Sigmoid colon (tissue), 3 donors: Measurements from ENCODE around the gene SLC9A5.

Source experiments
- POLR2A ChIP-seq, 2 donors: fragments of 450-650 bp; IDR thresholded peaks; one replicate each; pipeline ENCODE4 v1.6.1; 2016; ENCODE audit warnings: antibody characterized with exemption in 2 of 2, mild to moderate bottlenecking in 2 of 2, moderate library complexity in 2 of 2
- TF ChIP-seq, protein P1 (sequence below), 4 experiments: fragments of 450-650 bp in 3 of 4; fragments of 200-600 bp in 1 of 4; IDR thresholded peaks; one replicate each; pipeline ENCODE4 v1.5.1; 2016 to 2019; ENCODE audit warnings: antibody characterized with exemption in 4 of 4, mild to moderate bottlenecking in 3 of 4, moderate library complexity in 2 of 4

- no peak for TF ChIP-seq POLR2A (IDR thresholded peaks at IDR 0.05)
- TF ChIP-seq, protein P1, sequence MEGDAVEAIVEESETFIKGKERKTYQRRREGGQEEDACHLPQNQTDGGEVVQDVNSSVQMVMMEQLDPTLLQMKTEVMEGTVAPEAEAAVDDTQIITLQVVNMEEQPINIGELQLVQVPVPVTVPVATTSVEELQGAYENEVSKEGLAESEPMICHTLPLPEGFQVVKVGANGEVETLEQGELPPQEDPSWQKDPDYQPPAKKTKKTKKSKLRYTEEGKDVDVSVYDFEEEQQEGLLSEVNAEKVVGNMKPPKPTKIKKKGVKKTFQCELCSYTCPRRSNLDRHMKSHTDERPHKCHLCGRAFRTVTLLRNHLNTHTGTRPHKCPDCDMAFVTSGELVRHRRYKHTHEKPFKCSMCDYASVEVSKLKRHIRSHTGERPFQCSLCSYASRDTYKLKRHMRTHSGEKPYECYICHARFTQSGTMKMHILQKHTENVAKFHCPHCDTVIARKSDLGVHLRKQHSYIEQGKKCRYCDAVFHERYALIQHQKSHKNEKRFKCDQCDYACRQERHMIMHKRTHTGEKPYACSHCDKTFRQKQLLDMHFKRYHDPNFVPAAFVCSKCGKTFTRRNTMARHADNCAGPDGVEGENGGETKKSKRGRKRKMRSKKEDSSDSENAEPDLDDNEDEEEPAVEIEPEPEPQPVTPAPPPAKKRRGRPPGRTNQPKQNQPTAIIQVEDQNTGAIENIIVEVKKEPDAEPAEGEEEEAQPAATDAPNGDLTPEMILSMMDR (IDR thresholded peaks at IDR 0.05), result no peak
These were observed 37.1 kb upstream of the SLC9A5 start for GRCh38 chr16:67211674-67212073.
